HG02938 (cell line): ENCODE measurements around the gene CDCA3.

ENCODE experiments used
- ATAC-seq: cut with Tn5 transposase; IDR thresholded peaks from one replicate; pipeline ENCODE4 v1.9.1; 2021; ENCODE audit warnings: mild to moderate bottlenecking, moderate library complexity; ENCODE audit not compliant: unreplicated experiment

The CDCA3 gene

GRCh38 chr12:6821591-6822425 lies 29.3 kb downstream of the CDCA3 start, which contains the start of gene GPR162:
TSS of gene GPR162 (plus strand) at chr12:6821821. CDS start at chr12:6823899, 2,078 bp downstream.
- no peak for ATAC-seq

GRCh38 chr12:6820166-6820565 lies 30.9 kb downstream of the CDCA3 start:
- ATAC-seq, result no peak

GRCh38 chr12:6819106-6820030 lies 31.7 kb downstream of the CDCA3 start:
- ATAC-seq, result no peak

- ATAC-seq, result no peak
These were observed 32.4 kb downstream of the CDCA3 start for GRCh38 chr12:6818645-6819044.

GRCh38 chr12:6818222-6818621 lies 32.9 kb downstream of the CDCA3 start:
- no peak for ATAC-seq

GRCh38 chr12:6817662-6818157 lies 33.4 kb downstream of the CDCA3 start:
- no peak for ATAC-seq

- no peak for ATAC-seq
These were observed 34.0 kb downstream of the CDCA3 start for GRCh38 chr12:6817098-6817497.

GRCh38 chr12:6816598-6816997 lies 34.5 kb downstream of the CDCA3 start:
- no peak for ATAC-seq

GRCh38 chr12:6813363-6813762 lies 37.7 kb downstream of the CDCA3 start:
- ATAC-seq, result no peak

GRCh38 chr12:6810758-6811157 lies 40.3 kb downstream of the CDCA3 start:
- ATAC-seq, result no peak

- no peak for ATAC-seq
These were observed 42.0 kb downstream of the CDCA3 start for GRCh38 chr12:6809056-6809455.

- ATAC-seq, result no peak
These were observed 43.9 kb downstream of the CDCA3 start for GRCh38 chr12:6807170-6807569.

- ATAC-seq, result no peak
These were observed 51.9 kb downstream of the CDCA3 start for GRCh38 chr12:6799147-6799546.
